Measurements from ENCODE around the gene EHD1. TPM values are rescaled to one million over a fixed set of nuclear protein-coding genes. Genes with fewer than 3 reads are reported as not detected.

The EHD1 gene
- total RNA-seq, 6 experiments from 2014 or later = 189 to 227 (median 197) TPM

DNA sequence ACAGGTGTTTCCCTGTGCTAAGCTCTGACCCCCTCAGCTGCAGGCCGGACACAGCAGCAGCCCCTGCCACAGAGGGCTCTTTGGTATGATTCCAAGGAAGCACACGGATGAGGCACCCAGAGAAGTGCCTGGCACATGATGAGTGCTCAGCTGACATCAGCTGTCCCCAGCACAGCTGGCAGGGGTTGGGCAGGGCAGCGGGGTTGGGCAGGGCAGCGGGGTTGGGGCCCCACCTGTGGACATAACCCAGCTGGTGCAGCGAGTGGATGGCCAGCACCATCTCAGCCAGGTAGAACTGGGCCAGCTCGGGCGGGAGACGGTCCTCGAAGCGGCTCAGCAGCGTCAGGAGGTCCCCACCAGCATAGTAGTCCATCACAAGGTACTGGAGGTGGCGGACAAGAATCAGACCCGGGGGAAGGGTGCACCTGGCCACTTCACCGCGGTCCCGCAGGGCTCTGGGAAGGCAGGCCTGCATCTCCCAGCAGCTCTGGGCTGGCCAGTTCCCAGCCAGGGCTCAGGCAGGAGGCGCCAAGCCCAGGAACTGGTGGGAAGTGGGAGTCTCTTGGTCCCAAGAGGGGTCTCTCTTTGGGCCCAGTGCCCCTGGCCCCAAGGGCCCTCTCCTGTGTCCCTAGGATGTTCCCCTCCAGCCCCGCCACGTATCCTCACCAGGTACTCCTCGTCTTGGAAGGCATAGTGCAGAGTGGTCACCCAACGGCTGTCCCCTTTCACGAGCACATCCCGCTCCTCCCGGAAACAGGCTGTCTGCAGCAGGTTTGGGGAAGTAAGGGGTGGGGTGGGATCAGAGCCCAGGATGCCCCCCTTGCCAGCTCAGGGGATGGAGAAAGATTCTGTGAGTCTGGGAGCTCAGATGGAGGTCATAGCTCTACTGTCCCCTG lies 38.3 kb downstream of the EHD1 start:
- TF ChIP-seq, protein P1, sequence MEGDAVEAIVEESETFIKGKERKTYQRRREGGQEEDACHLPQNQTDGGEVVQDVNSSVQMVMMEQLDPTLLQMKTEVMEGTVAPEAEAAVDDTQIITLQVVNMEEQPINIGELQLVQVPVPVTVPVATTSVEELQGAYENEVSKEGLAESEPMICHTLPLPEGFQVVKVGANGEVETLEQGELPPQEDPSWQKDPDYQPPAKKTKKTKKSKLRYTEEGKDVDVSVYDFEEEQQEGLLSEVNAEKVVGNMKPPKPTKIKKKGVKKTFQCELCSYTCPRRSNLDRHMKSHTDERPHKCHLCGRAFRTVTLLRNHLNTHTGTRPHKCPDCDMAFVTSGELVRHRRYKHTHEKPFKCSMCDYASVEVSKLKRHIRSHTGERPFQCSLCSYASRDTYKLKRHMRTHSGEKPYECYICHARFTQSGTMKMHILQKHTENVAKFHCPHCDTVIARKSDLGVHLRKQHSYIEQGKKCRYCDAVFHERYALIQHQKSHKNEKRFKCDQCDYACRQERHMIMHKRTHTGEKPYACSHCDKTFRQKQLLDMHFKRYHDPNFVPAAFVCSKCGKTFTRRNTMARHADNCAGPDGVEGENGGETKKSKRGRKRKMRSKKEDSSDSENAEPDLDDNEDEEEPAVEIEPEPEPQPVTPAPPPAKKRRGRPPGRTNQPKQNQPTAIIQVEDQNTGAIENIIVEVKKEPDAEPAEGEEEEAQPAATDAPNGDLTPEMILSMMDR (IDR thresholded peaks at IDR 0.05) = no peak
- Mint-ChIP-seq H3K4me1 (ENCODE audit: low read depth) (peaks cover 16% of the 10 kb centered on the region), H3K36me3 (ENCODE audit: low read depth) (no peaks in the 10 kb centered on the region), H3K9me3 (no peaks in the 10 kb centered on the region), H3K27me3 (ENCODE audit: insufficient read depth) (peaks cover 4% of the 10 kb centered on the region), H3K4me3 (no peak overlapping the region), H3K27ac (no peak overlapping the region)
- DNase-seq = no peak

DNA sequence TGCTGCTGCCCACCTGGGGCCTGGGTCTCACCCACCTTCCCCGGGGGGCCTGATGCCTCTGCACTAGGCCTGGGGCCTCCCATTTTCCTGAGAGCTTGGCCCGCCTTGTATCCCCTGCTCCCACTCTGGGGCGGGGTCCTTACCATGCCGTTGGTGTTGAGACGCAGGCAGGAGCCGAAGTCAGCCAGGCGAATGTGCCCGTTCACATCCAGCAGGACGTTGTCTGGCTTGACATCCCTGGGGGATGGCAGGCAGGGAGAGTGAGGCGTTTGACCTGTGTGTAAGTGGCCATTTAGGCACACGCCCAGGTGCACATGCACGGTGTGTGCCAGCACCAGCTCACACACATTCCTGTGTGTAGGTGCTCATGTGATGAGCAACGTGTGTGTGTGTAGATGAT lies 39.1 kb downstream of the EHD1 start:
- H3K27ac Mint-ChIP-seq = no peak overlapping the region
- no peak overlapping the region for H3K4me3 Mint-ChIP-seq

DNA sequence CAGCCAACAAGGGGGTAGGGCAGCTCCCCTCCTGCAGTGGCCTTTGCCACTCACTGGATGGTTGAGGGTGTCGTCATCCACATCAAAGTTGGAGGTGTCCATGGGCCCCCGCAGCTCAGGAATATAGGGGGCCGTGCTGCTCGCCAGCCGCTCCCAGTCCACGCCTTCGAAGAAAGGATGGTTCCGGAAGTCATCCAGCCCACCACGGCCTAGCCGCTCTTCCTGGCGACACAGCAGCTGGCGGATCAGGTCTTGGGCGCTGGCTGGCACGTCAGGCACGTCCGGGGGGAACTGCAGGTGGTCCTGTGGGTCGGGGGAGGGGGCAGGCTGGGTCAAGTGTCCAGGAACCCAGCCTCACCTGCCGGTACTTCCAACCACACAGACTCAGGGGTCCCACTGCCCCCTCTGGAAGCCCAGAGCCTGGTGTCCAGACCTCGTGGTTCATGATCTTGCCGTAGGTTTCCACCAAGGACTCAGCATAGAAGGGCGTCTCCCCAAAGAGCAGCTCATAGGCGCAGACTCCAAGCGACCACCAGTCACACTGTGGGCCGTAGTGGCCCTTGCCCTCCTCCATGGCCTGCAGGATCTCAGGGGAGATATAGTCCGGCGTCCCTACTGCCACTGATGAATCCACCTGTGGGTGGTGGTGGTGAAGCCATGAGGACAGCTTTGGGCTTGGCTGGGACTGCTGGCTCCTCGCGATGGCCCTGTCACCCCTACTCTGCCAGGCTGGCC lies 39.7 kb downstream of the EHD1 start:
- H3K27ac Mint-ChIP-seq = no peak overlapping the region
- DNase-seq = no peak
- no peak overlapping the region for H3K4me3 Mint-ChIP-seq
- TF ChIP-seq, protein P1 (IDR thresholded peaks at IDR 0.05) = no peak
- H3K4me1 Mint-ChIP-seq (ENCODE audit: low read depth) = peaks cover 16% of the 10 kb centered on the region
- no peaks in the 10 kb centered on the region for H3K36me3 Mint-ChIP-seq (ENCODE audit: low read depth)
- peaks cover 3% of the 10 kb centered on the region for H3K27me3 Mint-ChIP-seq (ENCODE audit: insufficient read depth)
- no peaks in the 10 kb centered on the region for H3K9me3 Mint-ChIP-seq

More for the DNA sequence above, 39.1 kb downstream of the EHD1 start:
- H3K27me3 Mint-ChIP-seq (ENCODE audit: insufficient read depth) = peaks cover 3% of the 10 kb centered on the region
- no peak for DNase-seq
- TF ChIP-seq, protein P1 (IDR thresholded peaks at IDR 0.05) = no peak
- H3K36me3 Mint-ChIP-seq (ENCODE audit: low read depth) = no peaks in the 10 kb centered on the region
- H3K9me3 Mint-ChIP-seq = no peaks in the 10 kb centered on the region
- H3K4me1 Mint-ChIP-seq (ENCODE audit: low read depth) = peaks cover 18% of the 10 kb centered on the region

DNA sequence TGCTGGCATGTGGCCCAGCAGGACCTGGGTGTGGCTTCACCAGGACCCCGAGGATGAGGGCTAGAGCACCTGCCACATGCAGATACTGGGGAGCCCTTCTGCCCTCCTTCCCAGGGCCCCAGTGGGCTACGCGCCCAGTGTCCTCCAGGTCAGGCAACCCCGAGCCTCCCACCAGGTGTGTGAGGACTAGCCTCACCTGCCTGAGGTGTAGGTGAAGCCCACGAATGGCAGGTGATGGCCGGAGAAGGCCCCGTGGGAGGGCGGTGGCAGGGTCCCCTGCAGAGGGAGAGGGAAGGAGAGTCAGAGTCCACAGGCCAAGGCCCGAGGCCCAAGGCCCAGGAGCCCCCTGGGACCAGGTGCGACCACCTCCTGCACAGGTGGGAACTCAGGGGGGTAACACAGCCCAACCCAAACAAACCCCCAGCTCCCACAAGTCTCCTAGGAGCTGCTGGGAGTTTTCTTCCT lies 40.5 kb downstream of the EHD1 start:
- Mint-ChIP-seq H3K9me3 (no peaks in the 10 kb centered on the region), H3K4me1 (ENCODE audit: low read depth) (peaks cover 7% of the 10 kb centered on the region), H3K4me3 (no peak overlapping the region), H3K27me3 (ENCODE audit: insufficient read depth) (peaks cover 3% of the 10 kb centered on the region), H3K27ac (no peak overlapping the region), H3K36me3 (ENCODE audit: low read depth) (no peaks in the 10 kb centered on the region)
- TF ChIP-seq, protein P1 (IDR thresholded peaks at IDR 0.05) = no peak
- DNase-seq = no peak

DNA sequence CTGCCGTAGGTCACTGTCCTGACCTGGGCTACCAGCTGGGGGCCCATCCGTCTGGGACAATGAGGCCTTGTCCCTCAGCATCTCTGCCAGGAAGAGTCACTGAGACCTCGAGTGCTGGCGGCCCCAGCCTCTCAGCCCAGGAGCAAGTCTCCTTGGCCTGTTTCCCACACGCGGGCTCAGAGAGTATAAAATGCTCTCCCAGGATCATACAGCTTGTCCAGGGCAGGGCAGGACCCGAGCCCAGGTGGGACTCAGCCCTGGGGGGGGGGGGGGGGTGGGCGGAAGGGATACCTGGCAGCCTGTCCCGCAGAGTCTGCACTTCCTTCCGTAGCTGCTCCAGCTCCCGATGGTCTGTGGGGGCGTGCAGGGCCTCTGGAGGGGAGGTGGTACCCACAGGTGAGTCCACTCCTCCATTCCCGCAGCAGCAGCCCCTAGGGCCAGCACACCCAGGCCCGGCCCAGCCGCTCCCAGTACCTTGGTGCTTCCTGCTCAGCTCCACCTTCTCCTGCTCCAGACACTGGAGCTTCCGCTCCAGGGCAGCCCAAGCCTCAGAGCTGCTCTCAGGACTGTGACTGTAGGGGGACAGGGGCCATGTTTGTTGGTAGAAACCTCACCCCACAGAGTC lies 41.9 kb downstream of the EHD1 start:
- TF ChIP-seq, protein P1 (IDR thresholded peaks at IDR 0.05) = no peak
- DNase-seq = no peak
- no peak overlapping the region for H3K4me3 Mint-ChIP-seq
- no peaks in the 10 kb centered on the region for H3K36me3 Mint-ChIP-seq (ENCODE audit: low read depth)
- H3K27ac Mint-ChIP-seq = no peak overlapping the region
- peaks cover 6% of the 10 kb centered on the region; the same call in 1 of the 2 replicates for H3K4me1 Mint-ChIP-seq (ENCODE audit: low read depth)
- no peaks in the 10 kb centered on the region for H3K9me3 Mint-ChIP-seq
- H3K27me3 Mint-ChIP-seq (ENCODE audit: insufficient read depth) = peaks cover 2% of the 10 kb centered on the region
